Effector memory CD4-positive, alpha-beta T cell (primary cell): Measurements from ENCODE around the gene HSPA2.

Source experiments
- DNase-seq, 3 donors: peaks; one replicate each; pipeline ENCODE4 v3.0.0-alpha.2; 2020
- H3K27ac ChIP-seq: 2 replicates; pipeline ENCODE4 v1.7.0; 2013; ENCODE audit warnings: mild to moderate bottlenecking, low read length, moderate library complexity; ENCODE audit not compliant: insufficient read depth, poor library complexity, severe bottlenecking
- H3K27me3 ChIP-seq: replicated peaks from 2 replicates; pipeline ENCODE4 v1.7.0; 2013; ENCODE audit warnings: mild to moderate bottlenecking, low read length; ENCODE audit not compliant: insufficient read depth, control insufficient read depth, poor library complexity, severe bottlenecking
- H3K36me3 ChIP-seq: 2 replicates; pipeline ENCODE4 v1.7.0; 2013; ENCODE audit warnings: mild to moderate bottlenecking, low read length, moderate library complexity; ENCODE audit not compliant: control insufficient read depth, insufficient read depth
- H3K4me1 ChIP-seq: 2 replicates; pipeline ENCODE4 v1.7.0; 2013; ENCODE audit warnings: low read length, mild to moderate bottlenecking; ENCODE audit not compliant: control insufficient read depth, insufficient read depth, poor library complexity, severe bottlenecking
- H3K4me3 ChIP-seq: 2 replicates; pipeline ENCODE4 v1.7.0; 2013; ENCODE audit warnings: low read length, low read depth, mild to moderate bottlenecking; ENCODE audit not compliant: insufficient read depth, poor library complexity, severe bottlenecking
- H3K9me3 ChIP-seq: 2 replicates; pipeline ENCODE4 v1.7.0; 2013; ENCODE audit warnings: mild to moderate bottlenecking, low read length, moderate library complexity; ENCODE audit not compliant: control insufficient read depth

HSPA2 gene

DNA sequence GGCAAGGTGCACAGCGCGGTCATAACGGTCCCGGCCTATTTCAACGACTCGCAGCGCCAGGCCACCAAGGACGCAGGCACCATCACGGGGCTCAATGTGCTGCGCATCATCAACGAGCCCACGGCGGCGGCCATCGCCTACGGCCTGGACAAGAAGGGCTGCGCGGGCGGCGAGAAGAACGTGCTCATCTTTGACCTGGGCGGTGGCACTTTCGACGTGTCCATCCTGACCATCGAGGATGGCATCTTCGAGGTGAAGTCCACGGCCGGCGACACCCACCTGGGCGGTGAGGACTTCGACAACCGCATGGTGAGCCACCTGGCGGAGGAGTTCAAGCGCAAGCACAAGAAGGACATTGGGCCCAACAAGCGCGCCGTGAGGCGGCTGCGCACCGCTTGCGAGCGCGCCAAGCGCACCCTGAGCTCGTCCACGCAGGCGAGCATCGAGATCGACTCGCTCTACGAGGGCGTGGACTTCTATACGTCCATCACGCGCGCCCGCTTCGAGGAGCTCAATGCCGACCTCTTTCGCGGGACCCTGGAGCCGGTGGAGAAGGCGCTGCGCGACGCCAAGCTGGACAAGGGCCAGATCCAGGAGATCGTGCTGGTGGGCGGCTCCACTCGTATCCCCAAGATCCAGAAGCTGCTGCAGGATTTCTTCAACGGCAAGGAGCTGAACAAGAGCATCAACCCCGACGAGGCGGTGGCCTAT lies 875 bp downstream of the HSPA2 start:
- H3K27me3 ChIP-seq: no peaks in the 10 kb centered on the region
- H3K4me3 ChIP-seq: peak overlapping the region; percentile 85
- H3K27ac ChIP-seq: no peak overlapping the region
- no peaks in the 10 kb centered on the region for H3K36me3 ChIP-seq
- H3K9me3 ChIP-seq: no peaks in the 10 kb centered on the region
- peaks cover 14% of the 10 kb centered on the region for H3K4me1 ChIP-seq
- DNase-seq: peak in 1 of 3 donors; percentile 18

- H3K27me3 ChIP-seq: no peaks in the 10 kb centered on the region
- DNase-seq: no peak
- H3K36me3 ChIP-seq: no peaks in the 10 kb centered on the region
- H3K27ac ChIP-seq: no peak overlapping the region
- peak overlapping the region; percentile 44 for H3K4me3 ChIP-seq
- peaks cover 14% of the 10 kb centered on the region for H3K4me1 ChIP-seq
- no peaks in the 10 kb centered on the region for H3K9me3 ChIP-seq
Observed at GRCh38 chr14:64541972-64542835, 1.7 kb downstream of the HSPA2 start.

DNA sequence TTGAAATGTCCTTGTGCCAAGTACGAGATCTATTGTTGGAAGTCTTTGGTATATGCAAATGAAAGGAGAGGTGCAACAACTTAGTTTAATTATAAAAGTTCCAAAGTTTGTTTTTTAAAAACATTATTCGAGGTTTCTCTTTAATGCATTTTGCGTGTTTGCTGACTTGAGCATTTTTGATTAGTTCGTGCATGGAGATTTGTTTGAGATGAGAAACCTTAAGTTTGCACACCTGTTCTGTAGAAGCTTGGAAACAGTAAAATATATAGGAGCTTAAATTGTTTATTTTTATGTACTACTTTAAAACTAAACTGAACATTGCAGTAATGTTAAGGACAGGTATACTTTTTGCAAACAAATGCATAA lies 2.3 kb downstream of the HSPA2 start:
- no peak overlapping the region for H3K27ac ChIP-seq
- H3K4me1 ChIP-seq: peaks cover 14% of the 10 kb centered on the region
- H3K36me3 ChIP-seq: no peaks in the 10 kb centered on the region
- DNase-seq: no peak
- no peaks in the 10 kb centered on the region for H3K27me3 ChIP-seq
- H3K9me3 ChIP-seq: no peaks in the 10 kb centered on the region
- no peak overlapping the region for H3K4me3 ChIP-seq

DNA sequence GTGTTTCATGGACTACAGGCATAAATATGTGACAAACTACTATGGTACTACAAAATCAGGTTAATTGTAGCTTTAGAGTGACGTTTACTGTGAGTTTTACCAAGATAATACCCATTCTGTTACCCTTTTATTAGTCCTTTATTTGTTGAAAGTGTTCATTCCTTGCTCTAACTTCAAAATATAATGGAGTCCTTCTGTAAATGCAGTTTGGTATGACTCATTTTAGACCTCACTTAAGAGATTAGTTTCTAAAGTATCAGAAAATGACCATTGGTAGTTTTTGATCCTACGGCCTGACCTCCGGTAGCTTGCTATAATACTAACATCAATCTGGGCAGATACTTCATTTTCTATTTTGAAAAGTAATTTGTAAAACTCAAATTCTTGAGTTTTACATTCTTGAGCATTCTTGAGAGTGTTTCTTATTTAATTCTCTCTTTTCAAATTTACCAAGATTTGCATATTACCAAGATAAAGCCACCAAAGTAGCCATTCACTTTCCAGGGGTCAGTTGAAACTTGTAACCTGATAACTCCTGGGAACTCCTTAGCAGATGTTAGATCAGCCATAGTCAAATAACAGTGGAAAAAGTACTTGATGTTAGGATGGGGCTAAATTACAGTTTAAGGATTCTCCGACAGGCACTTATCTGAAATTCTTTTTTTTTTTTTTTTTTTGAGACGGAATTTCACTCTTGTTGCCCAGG lies 4.2 kb downstream of the HSPA2 start:
- Histone ChIP-seq H3K27me3 (no peaks in the 10 kb centered on the region), H3K9me3 (no peaks in the 10 kb centered on the region), H3K36me3 (no peaks in the 10 kb centered on the region), H3K4me3 (no peak overlapping the region), H3K27ac (no peak overlapping the region), H3K4me1 (peaks cover 14% of the 10 kb centered on the region)
- no peak for DNase-seq

DNA sequence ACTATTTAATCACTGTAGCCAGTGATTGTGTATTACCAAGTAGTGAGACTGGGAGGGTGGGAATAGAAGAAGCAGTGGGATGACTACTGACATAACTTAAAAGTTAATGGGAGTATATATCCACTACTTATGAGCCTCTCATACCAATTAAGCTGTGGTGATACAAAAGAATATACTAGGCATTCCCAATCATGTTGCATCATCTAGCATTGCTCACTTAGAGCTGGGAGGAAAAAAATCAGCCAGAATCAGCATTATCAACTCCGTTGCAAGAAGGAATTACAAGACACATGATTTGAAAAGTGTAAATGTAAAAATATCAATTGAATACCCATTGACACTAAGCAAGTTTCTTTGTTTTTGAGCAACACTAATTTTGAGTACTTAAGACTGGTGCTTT lies 8.5 kb downstream of the HSPA2 start:
- no peaks in the 10 kb centered on the region for H3K9me3 ChIP-seq

DNA sequence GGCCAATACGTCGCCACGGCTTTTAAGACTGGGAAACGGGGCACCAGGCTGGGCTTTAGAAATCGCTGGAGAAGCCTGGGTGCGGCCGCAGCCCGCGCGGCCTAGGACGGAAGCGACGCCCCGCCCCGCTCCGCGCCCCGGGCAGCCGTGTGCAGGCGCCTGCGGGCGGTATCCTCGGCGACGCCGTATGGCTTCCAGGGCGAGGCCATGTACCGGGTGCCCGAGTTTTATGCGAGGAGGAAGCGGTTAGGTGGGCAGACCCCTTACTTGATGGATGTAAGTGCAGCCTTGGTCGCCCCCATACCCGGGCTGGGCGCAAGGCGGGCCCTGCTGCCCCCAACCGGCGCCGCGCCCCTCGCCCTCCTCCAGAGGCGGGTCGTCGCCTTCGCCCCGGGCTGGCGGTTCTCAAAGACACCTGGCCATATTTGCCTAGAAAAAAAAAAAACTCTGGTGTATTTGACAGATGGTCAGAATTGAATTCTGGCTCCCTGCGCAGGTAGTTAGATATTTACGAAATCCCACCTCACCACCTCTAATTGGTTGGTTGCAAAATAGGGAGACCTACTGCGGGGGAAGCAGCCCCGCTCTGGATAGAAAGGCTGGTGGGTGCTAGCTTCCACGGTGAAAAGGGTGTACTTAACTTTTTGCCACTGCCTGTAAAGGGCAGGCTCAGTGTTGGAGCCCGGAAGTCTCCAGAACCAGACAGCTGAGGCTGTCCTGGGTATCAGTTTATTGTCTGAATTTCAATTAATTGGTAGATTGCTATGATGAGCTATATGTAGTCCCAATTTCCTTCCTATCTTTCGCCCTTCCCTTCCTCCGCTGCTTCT lies 9.5 kb downstream of the HSPA2 start, which contains the start of gene PPP1R36:
PPP1R36 (plus strand) TSS at position 171 of the 830 bp plus-strand sequence; CDS start at position 208, 37 bp downstream.
- peak in 2 of 3 donors; percentile 9 to 13 for DNase-seq
- Histone ChIP-seq H3K4me1 (peaks cover 14% of the 10 kb centered on the region), H3K36me3 (no peaks in the 10 kb centered on the region), H3K4me3 (peak within 1 kb of the TSS; percentile 39), H3K27ac (no peak within 1 kb of the TSS), H3K27me3 (no peaks in the 10 kb centered on the region), H3K9me3 (no peaks in the 10 kb centered on the region)

More for the DNA sequence above, 8.5 kb downstream of the HSPA2 start:
- no peak overlapping the region for H3K27ac ChIP-seq
- H3K36me3 ChIP-seq: no peaks in the 10 kb centered on the region
- H3K4me3 ChIP-seq: no peak overlapping the region
- DNase-seq: no peak
- no peaks in the 10 kb centered on the region for H3K27me3 ChIP-seq
- H3K4me1 ChIP-seq: peaks cover 14% of the 10 kb centered on the region

GRCh38 chr14:64550621-64551333 lies 10.2 kb downstream of the HSPA2 start:
- Histone ChIP-seq H3K4me3 (no peak overlapping the region), H3K27ac (no peak overlapping the region), H3K27me3 (no peaks in the 10 kb centered on the region)

DNA sequence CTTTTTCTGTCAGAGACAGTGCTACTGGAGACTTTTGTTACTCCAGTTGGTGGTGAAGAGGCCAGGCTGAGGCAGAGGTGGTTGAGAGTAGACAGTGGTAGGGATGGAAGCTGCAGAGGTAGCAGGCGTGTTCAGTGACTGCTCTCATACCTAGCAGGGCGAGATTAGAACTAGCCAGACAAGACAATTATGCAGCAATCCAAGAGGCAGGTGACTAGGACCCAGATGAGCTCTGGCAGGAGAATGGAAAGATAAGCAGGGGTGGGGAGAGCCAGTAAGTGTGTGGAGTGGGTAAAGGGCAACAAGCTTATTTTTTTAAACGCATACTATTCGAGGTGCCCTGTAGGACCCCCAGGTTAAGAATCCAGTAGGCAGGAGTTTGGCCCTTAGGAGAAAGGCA lies 14.0 kb downstream of the HSPA2 start:
- peaks cover 7% of the 10 kb centered on the region for H3K4me1 ChIP-seq
- DNase-seq: no peak
- H3K4me3 ChIP-seq: no peak overlapping the region
- no peaks in the 10 kb centered on the region for H3K36me3 ChIP-seq
- H3K27me3 ChIP-seq: no peaks in the 10 kb centered on the region
- H3K9me3 ChIP-seq: no peaks in the 10 kb centered on the region
- H3K27ac ChIP-seq: no peak overlapping the region

More at GRCh38 chr14:64550621-64551333, 10.2 kb downstream of the HSPA2 start:
- Histone ChIP-seq H3K4me1 (peaks cover 14% of the 10 kb centered on the region), H3K9me3 (no peaks in the 10 kb centered on the region), H3K36me3 (no peaks in the 10 kb centered on the region)
- DNase-seq: no peak

DNA sequence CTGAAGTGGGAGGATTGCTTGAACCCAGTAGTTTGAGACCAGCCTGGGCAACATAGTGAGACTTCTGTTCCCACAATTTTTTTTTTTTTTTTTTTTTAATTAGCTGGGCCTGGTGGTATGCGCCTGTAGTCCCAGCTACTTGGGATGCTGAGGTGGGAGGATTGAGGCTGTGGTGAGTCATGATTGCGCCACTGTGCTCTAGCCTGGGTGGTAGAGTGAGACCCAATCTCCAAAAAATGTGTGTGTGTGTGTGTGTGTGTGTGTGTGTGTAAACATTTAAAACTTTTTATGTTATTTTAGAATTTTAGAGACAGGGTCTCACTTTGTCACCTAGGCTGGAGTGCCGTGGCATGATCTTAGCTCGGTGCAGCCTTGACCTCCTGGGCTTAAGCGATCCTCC lies 16.0 kb downstream of the HSPA2 start:
- no peak overlapping the region for H3K27ac ChIP-seq
- no peaks in the 10 kb centered on the region for H3K9me3 ChIP-seq
- no peak overlapping the region for H3K4me3 ChIP-seq
- H3K4me1 ChIP-seq: no peaks in the 10 kb centered on the region
- no peak for DNase-seq
- H3K36me3 ChIP-seq: no peaks in the 10 kb centered on the region
- no peaks in the 10 kb centered on the region for H3K27me3 ChIP-seq
